ENCODE data around the gene CHST11. TPM values are rescaled to one million over a fixed set of nuclear protein-coding genes. Genes with fewer than 3 reads are reported as not detected.

CHST11 gene
- total and polyA plus RNA-seq, 2 of the 4 experiments (the other 2 are of a cell fraction) = 1.4 to 2.7 TPM

DNA sequence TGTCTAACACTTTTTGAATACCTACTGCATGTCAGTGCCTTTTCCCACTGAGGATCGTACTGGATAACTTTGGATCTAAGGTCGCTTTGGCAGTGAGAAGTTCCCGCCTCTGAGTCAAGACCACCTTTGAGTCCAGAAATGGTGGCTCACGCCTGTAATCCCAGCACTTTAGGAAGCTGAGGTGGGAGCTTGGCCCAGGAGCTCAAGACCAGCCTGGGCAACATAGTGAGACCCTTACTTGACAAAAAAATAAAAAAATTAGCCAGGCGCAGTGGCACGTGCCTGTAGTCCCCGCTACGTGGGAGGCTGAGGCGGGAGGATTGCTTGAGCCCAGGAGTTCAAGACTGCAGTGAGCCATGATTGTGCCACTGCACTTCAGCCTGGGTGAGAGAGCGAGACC is 61.1 kb downstream of the CHST11 start:
- no peaks in the 10 kb centered on the region for H3K36me3 ChIP-seq (ENCODE audit: control insufficient read depth, insufficient read depth, low read length)
- intact Hi-C loops (cut with micrococcal nuclease) (no loop called here), dilution Hi-C loops (cut with HindIII; ENCODE audit: low sequenced_read_pairs, unreplicated experiment) (no loop called here), in situ Hi-C loops (cut with MboI; ENCODE audit: low sequenced_read_pairs) (no loop called here)
- H3K4me2 ChIP-seq (ENCODE audit: low read depth, low read length) = no peak overlapping the region
- no peak overlapping the region for H2AK5ac ChIP-seq (ENCODE audit: low read depth, low read length)
- H3K27ac ChIP-seq (ENCODE audit: insufficient read depth, low read length) = no peak overlapping the region
- no peak overlapping the region for H3K56ac ChIP-seq (ENCODE audit: extremely low read depth, insufficient read depth, low read length)
- ATAC-seq (ENCODE audit: low read depth) (no peak), DNase-seq (no peak)
- H3K4me1 ChIP-seq (ENCODE audit: control insufficient read depth, insufficient read depth, low read length) = no peaks in the 10 kb centered on the region
- H4K91ac ChIP-seq (ENCODE audit: insufficient read depth, low read depth, low read length) = no peak overlapping the region
- H3K79me1 ChIP-seq (ENCODE audit: low read depth in 1 of 2, low read length in 2 of 2) = no peaks in the 10 kb centered on the region
- no peak overlapping the region for H4K5ac ChIP-seq (ENCODE audit: low read depth, low read length)
- H2BK5ac ChIP-seq (ENCODE audit: low read depth, low read length, poor library complexity, severe bottlenecking) = no peak overlapping the region
- ChIA-PET CTCF (no interaction called here), POLR2A (ENCODE audit: unreplicated experiment) (no interaction called here)
- H3K4me3 ChIP-seq (ENCODE audit: insufficient read depth, low read depth, low read length) = no peak overlapping the region
- no peak overlapping the region for H2BK15ac ChIP-seq (ENCODE audit: low read depth, low read length)
- no peaks in the 10 kb centered on the region for H4K20me1 ChIP-seq (ENCODE audit: insufficient read depth, low read length)
- H3K9me1 ChIP-seq (ENCODE audit: insufficient read depth, low read length) = no peaks in the 10 kb centered on the region
- no peak overlapping the region for H3K4ac ChIP-seq (ENCODE audit: low read depth, low read length)
- H2BK120ac ChIP-seq (ENCODE audit: low read depth, low read length) = no peak overlapping the region
- no TSS peak for BruUV-seq (replicated peaks)
- H2AFZ ChIP-seq (replicated peaks; ENCODE audit: low read length, poor library complexity) = no peak overlapping the region
- H4K8ac ChIP-seq (ENCODE audit: low read depth in 2 of 2, low read length in 2 of 2) = no peak overlapping the region
- H3K14ac ChIP-seq (replicated peaks; ENCODE audit: low read depth, low read length) = no peak overlapping the region
- H2AK9ac ChIP-seq (replicated peaks; ENCODE audit: low read depth, low read length, poor library complexity) = no peak overlapping the region
- no peak overlapping the region for H3K18ac ChIP-seq (ENCODE audit: low read depth, low read length)
- no peak overlapping the region for H3K23ac ChIP-seq (ENCODE audit: low read depth, low read length)
- H3K9me3 ChIP-seq (ENCODE audit: control insufficient read depth, insufficient read depth, low read length) = no peaks in the 10 kb centered on the region
- no peak overlapping the region for H3K9ac ChIP-seq (ENCODE audit: low read depth, low read length)
- no peak overlapping the region for H2BK20ac ChIP-seq (ENCODE audit: low read depth, low read length)
- TF ChIP-seq MAZ (IDR thresholded peaks at IDR 0.05; ENCODE audit: borderline replicate concordance, low read depth, low read length) (no peak), POLR2A (IDR thresholded peaks at IDR 0.05; ENCODE audit: low read depth, low read length) (no peak), MXI1 (IDR thresholded peaks at IDR 0.05; ENCODE audit: borderline replicate concordance, low read depth, low read length) (no peak), RAD21 (IDR thresholded peaks at IDR 0.05; ENCODE audit: low read length) (no peak), SMC3 (IDR thresholded peaks at IDR 0.05; ENCODE audit: low read depth, low read length) (no peak), CEBPB (IDR thresholded peaks at IDR 0.05; ENCODE audit: low read depth, low read length) (no peak), BHLHE40 (IDR thresholded peaks at IDR 0.05; ENCODE audit: low read depth, low read length) (no peak), MAFK (IDR thresholded peaks at IDR 0.05; ENCODE audit: low read depth, low read length) (no peak), CHD1 (IDR thresholded peaks at IDR 0.05; ENCODE audit: low read depth, low read length) (no peak), RCOR1 (IDR thresholded peaks at IDR 0.05; ENCODE audit: insufficient replicate concordance, low read length) (no peak), NFE2L2 (IDR thresholded peaks at IDR 0.05; ENCODE audit: low read depth, low read length) (no peak), RFX5 (IDR thresholded peaks at IDR 0.05; ENCODE audit: low read depth, low read length) (no peak), FOS (IDR thresholded peaks at IDR 0.05; ENCODE audit: low read depth, low read length) (no peak)
- TF ChIP-seq, protein P1, sequence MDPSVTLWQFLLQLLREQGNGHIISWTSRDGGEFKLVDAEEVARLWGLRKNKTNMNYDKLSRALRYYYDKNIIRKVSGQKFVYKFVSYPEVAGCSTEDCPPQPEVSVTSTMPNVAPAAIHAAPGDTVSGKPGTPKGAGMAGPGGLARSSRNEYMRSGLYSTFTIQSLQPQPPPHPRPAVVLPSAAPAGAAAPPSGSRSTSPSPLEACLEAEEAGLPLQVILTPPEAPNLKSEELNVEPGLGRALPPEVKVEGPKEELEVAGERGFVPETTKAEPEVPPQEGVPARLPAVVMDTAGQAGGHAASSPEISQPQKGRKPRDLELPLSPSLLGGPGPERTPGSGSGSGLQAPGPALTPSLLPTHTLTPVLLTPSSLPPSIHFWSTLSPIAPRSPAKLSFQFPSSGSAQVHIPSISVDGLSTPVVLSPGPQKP (IDR thresholded peaks at IDR 0.05; ENCODE audit: borderline replicate concordance, low read depth, low read length) = no peak
- TF ChIP-seq, protein P2, sequence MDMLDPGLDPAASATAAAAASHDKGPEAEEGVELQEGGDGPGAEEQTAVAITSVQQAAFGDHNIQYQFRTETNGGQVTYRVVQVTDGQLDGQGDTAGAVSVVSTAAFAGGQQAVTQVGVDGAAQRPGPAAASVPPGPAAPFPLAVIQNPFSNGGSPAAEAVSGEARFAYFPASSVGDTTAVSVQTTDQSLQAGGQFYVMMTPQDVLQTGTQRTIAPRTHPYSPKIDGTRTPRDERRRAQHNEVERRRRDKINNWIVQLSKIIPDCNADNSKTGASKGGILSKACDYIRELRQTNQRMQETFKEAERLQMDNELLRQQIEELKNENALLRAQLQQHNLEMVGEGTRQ (IDR thresholded peaks at IDR 0.05; ENCODE audit: low read depth, low read length) = no peak
- TF ChIP-seq, protein P3, sequence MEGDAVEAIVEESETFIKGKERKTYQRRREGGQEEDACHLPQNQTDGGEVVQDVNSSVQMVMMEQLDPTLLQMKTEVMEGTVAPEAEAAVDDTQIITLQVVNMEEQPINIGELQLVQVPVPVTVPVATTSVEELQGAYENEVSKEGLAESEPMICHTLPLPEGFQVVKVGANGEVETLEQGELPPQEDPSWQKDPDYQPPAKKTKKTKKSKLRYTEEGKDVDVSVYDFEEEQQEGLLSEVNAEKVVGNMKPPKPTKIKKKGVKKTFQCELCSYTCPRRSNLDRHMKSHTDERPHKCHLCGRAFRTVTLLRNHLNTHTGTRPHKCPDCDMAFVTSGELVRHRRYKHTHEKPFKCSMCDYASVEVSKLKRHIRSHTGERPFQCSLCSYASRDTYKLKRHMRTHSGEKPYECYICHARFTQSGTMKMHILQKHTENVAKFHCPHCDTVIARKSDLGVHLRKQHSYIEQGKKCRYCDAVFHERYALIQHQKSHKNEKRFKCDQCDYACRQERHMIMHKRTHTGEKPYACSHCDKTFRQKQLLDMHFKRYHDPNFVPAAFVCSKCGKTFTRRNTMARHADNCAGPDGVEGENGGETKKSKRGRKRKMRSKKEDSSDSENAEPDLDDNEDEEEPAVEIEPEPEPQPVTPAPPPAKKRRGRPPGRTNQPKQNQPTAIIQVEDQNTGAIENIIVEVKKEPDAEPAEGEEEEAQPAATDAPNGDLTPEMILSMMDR (conservative IDR thresholded peaks at IDR 0.05; ENCODE audit: low read depth, low read length) = no peak
- H3K27me3 ChIP-seq (ENCODE audit: control insufficient read depth, insufficient read depth, low read length) = peaks cover 4% of the 10 kb centered on the region
- 80% methylated on average over 2 of the region's 10 CpGs; no CpG with 5 or more reads in 1 of the 2 experiments for WGBS, 2 experiments (ENCODE audit: extremely low coverage in 2 of 2, insufficient read length in 1 of 2)
